C4-2B (cell line): ENCODE results near the gene SPRED3.
"Not testable (repeated sequence)": the region's sequence is repeated elsewhere in the genome, so short reads cannot be mapped to it uniquely, and the experiment has no call there.

Experiments
- H3K27ac ChIP-seq: fragments of 450-650 bp; 2 replicates; pipeline ENCODE4 v1.5.1; 2017
- ZFX ChIP-seq: fragments of 450-650 bp; IDR thresholded peaks from 2 replicates; pipeline ENCODE4 v1.6.1; 2017
- TF ChIP-seq, protein P1 (sequence below): fragments of 450-650 bp; conservative IDR thresholded peaks from 2 replicates; pipeline ENCODE4 v1.5.1; 2017; ENCODE audit warnings: mild to moderate bottlenecking

The SPRED3 gene

DNA sequence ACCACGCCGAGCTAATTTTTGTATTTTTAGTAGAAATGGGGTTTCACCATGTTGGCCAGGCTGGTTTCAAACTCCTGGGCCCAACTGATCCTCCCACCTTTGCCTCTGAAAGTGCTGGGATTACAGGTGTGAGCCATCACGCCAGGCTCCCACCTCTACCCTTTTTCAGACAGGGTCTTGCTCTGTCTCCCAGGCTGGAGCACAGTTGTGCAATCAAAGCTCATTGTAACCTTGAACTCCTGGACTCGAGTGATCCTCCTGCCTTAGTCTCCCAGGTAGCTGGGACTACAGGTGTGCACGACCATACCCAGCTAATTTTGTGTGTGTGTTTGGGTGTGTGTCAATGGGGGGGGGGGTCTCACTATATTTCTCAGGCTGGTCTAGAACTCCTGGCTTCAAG lies 35.8 kb downstream of the SPRED3 start:
- TF ChIP-seq, protein P1, sequence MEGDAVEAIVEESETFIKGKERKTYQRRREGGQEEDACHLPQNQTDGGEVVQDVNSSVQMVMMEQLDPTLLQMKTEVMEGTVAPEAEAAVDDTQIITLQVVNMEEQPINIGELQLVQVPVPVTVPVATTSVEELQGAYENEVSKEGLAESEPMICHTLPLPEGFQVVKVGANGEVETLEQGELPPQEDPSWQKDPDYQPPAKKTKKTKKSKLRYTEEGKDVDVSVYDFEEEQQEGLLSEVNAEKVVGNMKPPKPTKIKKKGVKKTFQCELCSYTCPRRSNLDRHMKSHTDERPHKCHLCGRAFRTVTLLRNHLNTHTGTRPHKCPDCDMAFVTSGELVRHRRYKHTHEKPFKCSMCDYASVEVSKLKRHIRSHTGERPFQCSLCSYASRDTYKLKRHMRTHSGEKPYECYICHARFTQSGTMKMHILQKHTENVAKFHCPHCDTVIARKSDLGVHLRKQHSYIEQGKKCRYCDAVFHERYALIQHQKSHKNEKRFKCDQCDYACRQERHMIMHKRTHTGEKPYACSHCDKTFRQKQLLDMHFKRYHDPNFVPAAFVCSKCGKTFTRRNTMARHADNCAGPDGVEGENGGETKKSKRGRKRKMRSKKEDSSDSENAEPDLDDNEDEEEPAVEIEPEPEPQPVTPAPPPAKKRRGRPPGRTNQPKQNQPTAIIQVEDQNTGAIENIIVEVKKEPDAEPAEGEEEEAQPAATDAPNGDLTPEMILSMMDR = no peak
- no peak for TF ChIP-seq ZFX
- H3K27ac ChIP-seq = no peak overlapping the region

DNA sequence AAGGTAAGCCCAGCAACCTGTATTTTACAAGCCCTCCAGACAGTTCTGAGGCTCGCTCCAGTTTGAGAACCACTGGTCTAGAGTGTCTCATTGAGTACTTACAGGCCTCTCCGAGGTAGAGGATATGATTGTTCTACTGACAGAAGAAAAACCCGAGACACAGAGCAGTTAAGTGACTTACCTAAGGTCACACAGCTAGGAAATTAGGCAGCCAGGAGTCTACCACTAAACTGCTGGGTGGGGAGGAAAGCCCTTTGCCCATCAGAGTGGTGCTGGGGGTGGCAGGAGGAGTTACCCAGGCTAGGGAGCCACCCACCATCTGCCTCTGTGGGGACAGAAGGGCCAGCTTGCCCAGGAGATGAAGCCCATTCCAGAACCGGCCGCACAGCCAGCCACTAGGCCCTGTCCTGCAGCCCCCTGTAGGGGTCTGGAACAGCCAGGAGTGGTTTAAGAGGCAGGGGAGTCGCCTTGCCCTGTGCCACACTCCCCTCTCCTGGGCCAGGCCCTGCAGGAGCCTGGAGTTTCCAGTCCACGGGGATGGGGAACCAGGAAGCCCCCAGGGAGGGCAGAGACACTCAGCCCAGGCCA lies 36.8 kb downstream of the SPRED3 start:
- TF ChIP-seq, protein P1 = no peak
- no peak for TF ChIP-seq ZFX
- H3K27ac ChIP-seq = no peak overlapping the region

DNA sequence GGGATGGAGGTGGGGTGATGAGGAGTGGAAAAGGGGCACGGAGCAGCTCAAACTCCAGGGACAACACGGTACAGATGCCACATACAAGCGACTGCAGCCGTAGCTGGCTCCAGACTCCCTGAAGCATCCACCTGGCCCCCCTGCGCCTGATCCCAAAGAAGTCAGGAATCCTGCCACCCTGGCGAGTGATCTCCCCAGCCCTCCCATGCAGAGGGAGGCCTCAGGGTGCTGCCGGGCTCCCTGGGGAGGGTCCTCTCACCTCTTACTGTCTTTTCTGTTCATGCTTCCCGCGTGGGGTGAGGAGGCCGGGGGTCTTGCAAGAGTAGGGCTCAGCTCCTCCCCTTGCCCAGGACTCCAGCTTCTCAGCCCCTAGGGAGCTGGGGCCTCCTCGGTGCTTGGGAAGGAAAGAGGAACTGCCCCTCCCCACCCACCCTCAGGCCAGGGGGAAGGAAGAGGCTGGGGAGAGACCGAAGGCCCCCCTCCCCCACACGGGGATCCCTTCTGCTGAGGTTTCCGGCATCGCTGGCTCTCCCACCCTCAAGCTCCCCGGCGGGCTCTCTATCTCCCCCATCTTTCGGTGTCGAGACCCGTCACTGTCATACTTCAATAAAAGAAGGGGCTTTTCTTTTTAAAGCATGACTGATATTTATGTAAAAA lies 37.4 kb downstream of the SPRED3 start, which contains the start of gene RASGRP4:
Gene RASGRP4, minus strand, starts transcription at position 410 of the 657 bp plus-strand sequence. Its CDS starts 128 bp downstream, at position 282.
- TF ChIP-seq, protein P1 = no peak
- TF ChIP-seq ZFX = no peak
- H3K27ac ChIP-seq = no peak within 1 kb of the TSS

DNA sequence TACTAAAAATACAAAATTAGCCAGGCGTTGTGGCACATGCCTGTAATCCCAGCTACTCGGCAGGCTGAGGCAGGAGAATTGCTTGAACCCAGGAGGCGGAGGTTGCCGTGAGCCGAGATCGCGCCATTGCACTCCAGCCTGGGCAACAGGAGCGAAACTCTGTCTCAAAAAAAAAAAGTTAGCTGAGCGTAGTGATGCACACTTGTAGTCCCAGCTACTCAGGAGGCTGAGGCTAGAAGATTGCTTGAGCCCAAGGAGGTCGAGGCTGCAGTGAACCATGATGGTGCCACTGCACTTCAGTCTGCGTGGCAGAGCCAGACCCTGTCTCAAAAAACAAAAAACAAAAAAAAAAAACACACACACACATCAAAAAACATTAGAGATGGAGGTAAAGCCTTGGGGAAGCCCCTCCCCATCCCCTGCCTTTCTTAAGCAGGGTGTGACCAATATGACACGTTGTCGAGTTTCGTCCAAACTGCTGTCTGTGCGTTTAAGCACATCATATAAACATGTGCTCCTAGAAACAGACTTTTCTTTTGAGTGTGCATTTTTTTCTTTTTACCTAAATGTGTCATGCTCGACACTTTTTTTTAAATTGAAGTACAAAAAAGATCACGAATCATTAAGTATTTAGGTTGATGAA lies 38.7 kb downstream of the SPRED3 start:
- H3K27ac ChIP-seq = not testable (repeated sequence)

DNA sequence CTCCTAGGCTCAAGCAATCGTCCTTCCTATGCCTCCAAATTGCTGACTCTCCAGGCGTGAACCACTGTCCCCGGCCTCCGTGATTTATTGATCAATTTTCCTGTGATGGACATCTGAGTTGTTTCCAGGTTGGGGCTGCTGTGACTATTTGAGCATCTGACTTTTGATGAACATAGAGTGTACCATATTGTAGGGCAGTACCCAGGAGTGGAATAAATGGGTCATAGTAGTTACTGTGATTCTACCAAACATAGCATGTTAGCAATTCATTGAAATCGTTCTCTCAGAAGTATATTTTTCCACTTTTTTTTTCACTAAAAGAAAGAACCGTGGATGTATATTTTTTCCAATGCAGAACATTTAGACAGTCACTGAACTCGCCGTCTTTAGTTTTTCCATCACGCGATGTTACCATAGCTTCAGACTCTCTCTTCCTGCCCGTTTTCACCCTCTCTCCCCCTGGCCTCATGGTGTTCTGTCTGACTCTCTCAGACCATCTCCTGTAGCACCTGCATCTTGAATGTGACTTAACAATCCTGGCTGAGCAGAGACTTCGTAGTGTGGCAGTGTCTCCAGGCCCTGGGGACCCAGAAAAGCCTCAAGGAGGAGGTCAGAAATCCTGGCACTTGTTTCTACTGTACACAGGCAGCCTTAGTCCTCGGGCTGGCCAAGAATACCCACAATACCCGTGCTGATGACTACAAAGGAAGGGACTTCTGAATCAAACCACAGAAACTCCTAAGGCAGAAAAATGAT lies 40.7 kb downstream of the SPRED3 start:
- TF ChIP-seq ZFX = no peak
- TF ChIP-seq, protein P1 = no peak

GRCh38 chr19:38429811-38430156 lies 41.3 kb downstream of the SPRED3 start:
- TF ChIP-seq, protein P1 = no peak
- TF ChIP-seq ZFX = no peak
- no peak overlapping the region for H3K27ac ChIP-seq

More for the DNA sequence above, 40.7 kb downstream of the SPRED3 start:
- no peak overlapping the region for H3K27ac ChIP-seq

GRCh38 chr19:38430931-38431330 lies 42.4 kb downstream of the SPRED3 start:
- TF ChIP-seq ZFX = no peak
- TF ChIP-seq, protein P1 = no peak
- no peak overlapping the region for H3K27ac ChIP-seq
